GM12892 (cell line): Measurements from ENCODE around the gene SAC3D1.

Source experiments
- POLR2A ChIP-seq: IDR thresholded peaks from 2 replicates; pipeline ENCODE4 v1.6.1; 2011; ENCODE audit warnings: low read depth, low read length, control low read depth
- POLR2AphosphoS5 ChIP-seq: IDR thresholded peaks from 2 replicates; pipeline ENCODE4 v1.6.1; 2011; ENCODE audit warnings: low read depth, low read length, control low read depth
- TAF1 ChIP-seq: IDR thresholded peaks from 2 replicates; pipeline ENCODE4 v1.6.1; 2011; ENCODE audit warnings: low read depth, mild to moderate bottlenecking, control low read depth, low read length, borderline replicate concordance

- TF ChIP-seq POLR2A (no peak), TAF1 (no peak), POLR2AphosphoS5 (no peak)
Observed at GRCh38 chr11:65047581-65048422, 6.8 kb downstream of the SAC3D1 start.
